GM19455 (cell line): ENCODE measurements around the gene TMEM63C.

Experiments
- ATAC-seq: cut with Tn5 transposase; IDR thresholded peaks from one replicate; pipeline ENCODE4 v1.9.1; 2021; ENCODE audit not compliant: unreplicated experiment

Gene TMEM63C

GRCh38 chr14:77250927-77251326 lies 69.3 kb downstream of the TMEM63C start:
- ATAC-seq = no peak

GRCh38 chr14:77251870-77252269 lies 70.3 kb downstream of the TMEM63C start:
- no peak for ATAC-seq

- no peak for ATAC-seq
Measured at GRCh38 chr14:77253333-77254190, 72.0 kb downstream of the TMEM63C start.

- ATAC-seq = no peak
Measured at GRCh38 chr14:77256694-77257093, 75.1 kb downstream of the TMEM63C start.

GRCh38 chr14:77257700-77258099 lies 76.1 kb downstream of the TMEM63C start:
- ATAC-seq = no peak

- ATAC-seq = no peak
Measured at GRCh38 chr14:77258566-77258965, 77.0 kb downstream of the TMEM63C start.

- ATAC-seq = no peak
Measured at GRCh38 chr14:77259025-77259715, 77.6 kb downstream of the TMEM63C start.

- no peak for ATAC-seq
Measured at GRCh38 chr14:77260199-77260598, 78.6 kb downstream of the TMEM63C start.

GRCh38 chr14:77260631-77261030 lies 79.0 kb downstream of the TMEM63C start:
- ATAC-seq = no peak

GRCh38 chr14:77264466-77265186 lies 83.0 kb downstream of the TMEM63C start:
- no peak for ATAC-seq

- ATAC-seq = no peak
Measured at GRCh38 chr14:77265187-77265515, 83.6 kb downstream of the TMEM63C start.

- ATAC-seq = no peak
Measured at GRCh38 chr14:77265561-77266335, 84.2 kb downstream of the TMEM63C start.

- no peak for ATAC-seq
Measured at GRCh38 chr14:77266336-77266735, 84.7 kb downstream of the TMEM63C start.

GRCh38 chr14:77267937-77268699 lies 86.5 kb downstream of the TMEM63C start:
- no peak for ATAC-seq

GRCh38 chr14:77268989-77269600 lies 87.5 kb downstream of the TMEM63C start:
- no peak for ATAC-seq

- no peak for ATAC-seq
Measured at GRCh38 chr14:77270361-77271112, 88.9 kb downstream of the TMEM63C start.

GRCh38 chr14:77271113-77271710 lies 89.6 kb downstream of the TMEM63C start, which contains the start of gene NGB:
Gene NGB (minus strand): TSS chr14:77271206. CDS start chr14:77270937, 269 bp downstream.
- ATAC-seq = no peak

GRCh38 chr14:77272261-77272660 lies 90.7 kb downstream of the TMEM63C start:
- ATAC-seq = no peak

- no peak for ATAC-seq
Measured at GRCh38 chr14:77273796-77274195, 92.2 kb downstream of the TMEM63C start.
